ENCODE measurements around the gene HOXB8. TPM values are rescaled to one million over a fixed set of nuclear protein-coding genes. Genes with fewer than 3 reads are reported as not detected.

HOXB8 gene
- total and polyA plus RNA-seq, 2 experiments from 2014 or later: not detected

DNA sequence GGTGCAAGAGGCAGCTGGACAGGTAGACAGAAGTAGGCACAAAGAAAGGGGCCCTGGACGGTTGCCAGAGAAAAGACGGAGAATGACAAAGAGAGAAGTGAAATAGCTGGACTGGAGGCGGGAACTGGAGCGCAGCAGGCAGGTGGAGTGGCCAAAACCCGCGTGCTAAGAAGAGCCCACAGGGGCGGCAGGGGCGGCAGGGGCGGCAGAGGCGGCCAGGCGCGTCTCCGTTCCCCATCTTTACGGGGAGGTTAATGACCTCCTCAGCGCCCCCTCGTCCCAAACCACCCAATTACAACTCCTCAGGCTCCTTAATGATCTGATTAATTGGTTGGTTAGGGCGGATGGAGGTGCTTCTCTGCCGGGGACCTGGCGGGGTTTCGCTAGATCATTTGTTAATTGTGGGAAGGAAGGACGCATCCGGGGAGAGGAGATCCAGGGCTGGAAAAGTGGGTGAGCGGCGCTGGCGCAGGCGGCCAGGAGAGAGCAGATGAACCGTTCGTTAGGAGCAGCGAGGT is 26.5 kb upstream of the HOXB8 start:
- TF ChIP-seq EZH2phosphoT487 (IDR thresholded peaks at IDR 0.05; ENCODE audit: unreplicated experiment): no peak
- no peak for TF ChIP-seq ZNF114 (CRISPR knock-in tag; IDR thresholded peaks at IDR 0.05)
- peak; percentile 87 for TF ChIP-seq EZH2 (IDR thresholded peaks at IDR 0.05; ENCODE audit: low read depth, unreplicated experiment)
- no peak for TF ChIP-seq ZNF331 (CRISPR knock-in tag; IDR thresholded peaks at IDR 0.05; ENCODE audit: low read depth)
- TF ChIP-seq, protein P1, sequence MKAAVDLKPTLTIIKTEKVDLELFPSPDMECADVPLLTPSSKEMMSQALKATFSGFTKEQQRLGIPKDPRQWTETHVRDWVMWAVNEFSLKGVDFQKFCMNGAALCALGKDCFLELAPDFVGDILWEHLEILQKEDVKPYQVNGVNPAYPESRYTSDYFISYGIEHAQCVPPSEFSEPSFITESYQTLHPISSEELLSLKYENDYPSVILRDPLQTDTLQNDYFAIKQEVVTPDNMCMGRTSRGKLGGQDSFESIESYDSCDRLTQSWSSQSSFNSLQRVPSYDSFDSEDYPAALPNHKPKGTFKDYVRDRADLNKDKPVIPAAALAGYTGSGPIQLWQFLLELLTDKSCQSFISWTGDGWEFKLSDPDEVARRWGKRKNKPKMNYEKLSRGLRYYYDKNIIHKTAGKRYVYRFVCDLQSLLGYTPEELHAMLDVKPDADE (IDR thresholded peaks at IDR 0.05): no peak
- TF ChIP-seq, protein P2, sequence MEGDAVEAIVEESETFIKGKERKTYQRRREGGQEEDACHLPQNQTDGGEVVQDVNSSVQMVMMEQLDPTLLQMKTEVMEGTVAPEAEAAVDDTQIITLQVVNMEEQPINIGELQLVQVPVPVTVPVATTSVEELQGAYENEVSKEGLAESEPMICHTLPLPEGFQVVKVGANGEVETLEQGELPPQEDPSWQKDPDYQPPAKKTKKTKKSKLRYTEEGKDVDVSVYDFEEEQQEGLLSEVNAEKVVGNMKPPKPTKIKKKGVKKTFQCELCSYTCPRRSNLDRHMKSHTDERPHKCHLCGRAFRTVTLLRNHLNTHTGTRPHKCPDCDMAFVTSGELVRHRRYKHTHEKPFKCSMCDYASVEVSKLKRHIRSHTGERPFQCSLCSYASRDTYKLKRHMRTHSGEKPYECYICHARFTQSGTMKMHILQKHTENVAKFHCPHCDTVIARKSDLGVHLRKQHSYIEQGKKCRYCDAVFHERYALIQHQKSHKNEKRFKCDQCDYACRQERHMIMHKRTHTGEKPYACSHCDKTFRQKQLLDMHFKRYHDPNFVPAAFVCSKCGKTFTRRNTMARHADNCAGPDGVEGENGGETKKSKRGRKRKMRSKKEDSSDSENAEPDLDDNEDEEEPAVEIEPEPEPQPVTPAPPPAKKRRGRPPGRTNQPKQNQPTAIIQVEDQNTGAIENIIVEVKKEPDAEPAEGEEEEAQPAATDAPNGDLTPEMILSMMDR (conservative IDR thresholded peaks at IDR 0.05; ENCODE audit: low read depth in 2 of 2): peak; percentile 34 to 38; a peak in 3 of 4 replicates
- TF ChIP-seq, protein P3, sequence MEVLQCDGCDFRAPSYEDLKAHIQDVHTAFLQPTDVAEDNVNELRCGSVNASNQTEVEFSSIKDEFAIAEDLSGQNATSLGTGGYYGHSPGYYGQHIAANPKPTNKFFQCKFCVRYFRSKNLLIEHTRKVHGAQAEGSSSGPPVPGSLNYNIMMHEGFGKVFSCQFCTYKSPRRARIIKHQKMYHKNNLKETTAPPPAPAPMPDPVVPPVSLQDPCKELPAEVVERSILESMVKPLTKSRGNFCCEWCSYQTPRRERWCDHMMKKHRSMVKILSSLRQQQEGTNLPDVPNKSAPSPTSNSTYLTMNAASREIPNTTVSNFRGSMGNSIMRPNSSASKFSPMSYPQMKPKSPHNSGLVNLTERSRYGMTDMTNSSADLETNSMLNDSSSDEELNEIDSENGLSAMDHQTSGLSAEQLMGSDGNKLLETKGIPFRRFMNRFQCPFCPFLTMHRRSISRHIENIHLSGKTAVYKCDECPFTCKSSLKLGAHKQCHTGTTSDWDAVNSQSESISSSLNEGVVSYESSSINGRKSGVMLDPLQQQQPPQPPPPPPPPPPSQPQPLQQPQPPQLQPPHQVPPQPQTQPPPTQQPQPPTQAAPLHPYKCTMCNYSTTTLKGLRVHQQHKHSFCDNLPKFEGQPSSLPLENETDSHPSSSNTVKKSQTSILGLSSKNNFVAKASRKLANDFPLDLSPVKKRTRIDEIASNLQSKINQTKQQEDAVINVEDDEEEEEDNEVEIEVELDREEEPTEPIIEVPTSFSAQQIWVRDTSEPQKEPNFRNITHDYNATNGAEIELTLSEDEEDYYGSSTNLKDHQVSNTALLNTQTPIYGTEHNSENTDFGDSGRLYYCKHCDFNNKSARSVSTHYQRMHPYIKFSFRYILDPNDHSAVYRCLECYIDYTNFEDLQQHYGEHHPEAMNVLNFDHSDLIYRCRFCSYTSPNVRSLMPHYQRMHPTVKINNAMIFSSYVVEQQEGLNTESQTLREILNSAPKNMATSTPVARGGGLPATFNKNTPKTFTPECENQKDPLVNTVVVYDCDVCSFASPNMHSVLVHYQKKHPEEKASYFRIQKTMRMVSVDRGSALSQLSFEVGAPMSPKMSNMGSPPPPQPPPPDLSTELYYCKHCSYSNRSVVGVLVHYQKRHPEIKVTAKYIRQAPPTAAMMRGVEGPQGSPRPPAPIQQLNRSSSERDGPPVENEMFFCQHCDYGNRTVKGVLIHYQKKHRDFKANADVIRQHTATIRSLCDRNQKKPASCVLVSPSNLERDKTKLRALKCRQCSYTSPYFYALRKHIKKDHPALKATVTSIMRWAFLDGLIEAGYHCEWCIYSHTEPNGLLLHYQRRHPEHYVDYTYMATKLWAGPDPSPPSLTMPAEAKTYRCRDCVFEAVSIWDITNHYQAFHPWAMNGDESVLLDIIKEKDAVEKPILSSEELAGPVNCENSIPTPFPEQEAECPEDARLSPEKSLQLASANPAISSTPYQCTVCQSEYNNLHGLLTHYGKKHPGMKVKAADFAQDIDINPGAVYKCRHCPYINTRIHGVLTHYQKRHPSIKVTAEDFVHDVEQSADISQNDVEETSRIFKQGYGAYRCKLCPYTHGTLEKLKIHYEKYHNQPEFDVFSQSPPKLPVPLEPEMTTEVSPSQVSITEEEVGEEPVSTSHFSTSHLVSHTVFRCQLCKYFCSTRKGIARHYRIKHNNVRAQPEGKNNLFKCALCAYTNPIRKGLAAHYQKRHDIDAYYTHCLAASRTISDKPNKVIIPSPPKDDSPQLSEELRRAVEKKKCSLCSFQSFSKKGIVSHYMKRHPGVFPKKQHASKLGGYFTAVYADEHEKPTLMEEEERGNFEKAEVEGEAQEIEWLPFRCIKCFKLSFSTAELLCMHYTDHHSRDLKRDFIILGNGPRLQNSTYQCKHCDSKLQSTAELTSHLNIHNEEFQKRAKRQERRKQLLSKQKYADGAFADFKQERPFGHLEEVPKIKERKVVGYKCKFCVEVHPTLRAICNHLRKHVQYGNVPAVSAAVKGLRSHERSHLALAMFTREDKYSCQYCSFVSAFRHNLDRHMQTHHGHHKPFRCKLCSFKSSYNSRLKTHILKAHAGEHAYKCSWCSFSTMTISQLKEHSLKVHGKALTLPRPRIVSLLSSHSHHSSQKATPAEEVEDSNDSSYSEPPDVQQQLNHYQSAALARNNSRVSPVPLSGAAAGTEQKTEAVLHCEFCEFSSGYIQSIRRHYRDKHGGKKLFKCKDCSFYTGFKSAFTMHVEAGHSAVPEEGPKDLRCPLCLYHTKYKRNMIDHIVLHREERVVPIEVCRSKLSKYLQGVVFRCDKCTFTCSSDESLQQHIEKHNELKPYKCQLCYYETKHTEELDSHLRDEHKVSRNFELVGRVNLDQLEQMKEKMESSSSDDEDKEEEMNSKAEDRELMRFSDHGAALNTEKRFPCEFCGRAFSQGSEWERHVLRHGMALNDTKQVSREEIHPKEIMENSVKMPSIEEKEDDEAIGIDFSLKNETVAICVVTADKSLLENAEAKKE (CRISPR knock-in tag; IDR thresholded peaks at IDR 0.05): no peak
- H3K9me3 Mint-ChIP-seq: peaks cover 3% of the 10 kb centered on the region
- DNase-seq (ENCODE audit: low spot score): peak; percentile 63
- ATAC-seq: peak; percentile 32
- Histone ChIP-seq H3K27ac (ENCODE audit: low read depth) (no peak overlapping the region), H3K4me1 (ENCODE audit: insufficient read depth) (peaks cover 27% of the 10 kb centered on the region), H3K4me2 (peak overlapping the region; percentile 67), H3K79me2 (replicated peaks; ENCODE audit: insufficient read depth) (no peaks in the 10 kb centered on the region), H3K4me3 (peak overlapping the region; percentile 41; the same call in 1 of the 2 replicates), H3K9me2 (ENCODE audit: insufficient read depth) (no peaks in the 10 kb centered on the region), H2AFZ (0 out of 2 replicates have a peak overlapping the region, but pooled peaks have one; percentile 14), H4K20me1 (replicated peaks; ENCODE audit: insufficient read depth) (peaks cover 55% of the 10 kb centered on the region), H3K36me3 (ENCODE audit: insufficient read depth) (no peaks in the 10 kb centered on the region; the same call in 1 of the 2 replicates), H3F3A (replicated peaks; ENCODE audit: low read depth) (peaks cover 58% of the 10 kb centered on the region), H3K27me3 (ENCODE audit: insufficient read depth) (peaks cover 100% of the 10 kb centered on the region)
- peaks cover 100% of the 10 kb centered on the region for H3K27me3 Mint-ChIP-seq (ENCODE audit: insufficient read depth, low read depth, poor library complexity)
- no peak overlapping the region for H3K27ac Mint-ChIP-seq
- H3K4me1 Mint-ChIP-seq: peaks cover 21% of the 10 kb centered on the region
- H3K4me3 Mint-ChIP-seq: peak overlapping the region; percentile 39; the same call in 2 of the 3 replicates
- H3K36me3 Mint-ChIP-seq (ENCODE audit: low read depth): no peaks in the 10 kb centered on the region; the same call in 2 of the 3 replicates
